Adipose tissue (tissue), 3 donors: ENCODE data around the gene ESM1. TPM values are rescaled to one million over a fixed set of nuclear protein-coding genes. Genes with fewer than 3 reads are reported as not detected.

Experiments
- polyA plus RNA-seq, 3 donors: library from polyadenylated mRNA; stranded (reverse); fragments of 200-250 nt; gene quantifications; one replicate each; pipeline ENCODE4 v1.2.3, GENCODE V29; 2013
- donor health status: healthy with polysubstance abuse.
- donor health status: Bipolar disorder and iron deficiency.
- donor health status: healthy.

The ESM1 gene
- polyA plus RNA-seq, 3 donors, result 0.09 to 0.82 TPM; not detected in 1

Other genes with a start within 250 kb of the ESM1 start
- gene GZMK, start 38.7 kb upstream of the ESM1 start, polyA plus RNA-seq, result 1 to 10 TPM in 1 of 3 donors, under 1 TPM in 2; 0.17 to 2.4 (median 0.55) TPM
- gene GZMA, start 117.1 kb upstream of the ESM1 start, polyA plus RNA-seq, result 1 to 10 TPM in 2 of 3 donors, under 1 TPM in 1; 0.49 to 2.7 (median 2.0) TPM
- gene GPX8, start 174.6 kb upstream of the ESM1 start, polyA plus RNA-seq, result 10 to 100 TPM in 1 of 3 donors, 1 to 10 TPM in 2; 4.2 to 20.7 (median 8.9) TPM
- gene CDC20B, start 187.6 kb upstream of the ESM1 start, polyA plus RNA-seq, result not detected
- gene MCIDAS, start 241.7 kb upstream of the ESM1 start, polyA plus RNA-seq, result under 1 TPM; 0.06 to 0.21 (median 0.11) TPM
- 1 to 10 TPM in 1 of 3 donors, under 1 TPM in 1, not detected in 1; 0.70 to 8.2 TPM for gene CCNO, start 248.0 kb upstream of the ESM1 start, polyA plus RNA-seq